Measurements from ENCODE around the gene WHRN. TPM values are rescaled to one million over a fixed set of nuclear protein-coding genes. Genes with fewer than 3 reads are reported as not detected.

The WHRN gene
- total RNA-seq, 4 donors from 2014 or later = 3.7 to 13.2 (median 6.0) TPM

DNA sequence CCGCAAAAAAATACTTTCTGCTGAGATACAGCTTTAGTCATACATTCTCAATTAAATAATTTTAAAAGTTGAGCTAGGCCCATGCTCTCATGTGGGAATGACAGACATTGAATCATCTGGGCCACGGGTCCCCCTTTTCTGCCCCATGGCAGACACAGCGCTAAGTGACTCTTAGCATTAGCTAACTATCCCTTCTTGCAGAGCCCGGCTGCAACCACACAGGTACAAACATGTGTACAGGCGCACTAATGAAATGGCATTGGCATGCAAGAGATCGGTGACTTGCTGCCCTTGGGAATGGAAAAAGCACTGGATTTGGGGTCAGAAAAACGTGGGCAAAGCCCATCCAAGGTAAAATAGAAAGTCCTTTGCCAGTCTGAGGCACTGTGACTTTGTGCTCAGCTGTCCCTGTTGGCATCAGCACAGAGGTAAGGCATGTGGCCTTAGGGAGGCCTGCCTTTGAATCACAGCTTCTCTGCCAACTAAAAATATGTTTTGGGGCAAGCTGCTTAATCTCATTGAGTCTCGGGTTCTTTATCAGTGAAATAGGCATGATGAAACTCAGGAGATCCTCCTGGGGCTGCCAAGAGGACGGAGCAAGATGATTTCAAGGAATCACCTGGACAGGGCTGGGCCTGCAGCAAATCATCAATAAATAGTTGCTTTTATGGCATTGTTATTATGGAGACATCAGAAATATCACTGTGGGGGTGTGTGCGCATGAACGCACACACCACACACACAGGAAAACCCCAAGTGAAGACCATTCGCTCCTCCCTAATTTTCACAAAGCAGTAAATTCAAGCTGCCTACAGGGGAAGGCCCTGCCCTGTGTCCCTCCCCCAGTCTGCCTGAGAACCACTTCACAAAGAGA, 54.2 kb downstream of the WHRN start:
- no peak overlapping the region for H3K4me3 ChIP-seq
- H3K27me3 ChIP-seq = no peaks in the 10 kb centered on the region
- peaks cover 0 to 13% (median 1%) of the 10 kb centered on the region in 4 donors for H3K4me1 ChIP-seq
- no peaks in the 10 kb centered on the region for H3K9me3 ChIP-seq
- no peak for DNase-seq (ENCODE audit: low spot score in 2 of 2)
- no peaks in the 10 kb centered on the region for H3K36me3 ChIP-seq
- 88 to 90% methylated on average over 12 of the region's 12 CpGs for WGBS, 2 donors
- no peak overlapping the region for H3K27ac ChIP-seq
- TF ChIP-seq, protein P1, sequence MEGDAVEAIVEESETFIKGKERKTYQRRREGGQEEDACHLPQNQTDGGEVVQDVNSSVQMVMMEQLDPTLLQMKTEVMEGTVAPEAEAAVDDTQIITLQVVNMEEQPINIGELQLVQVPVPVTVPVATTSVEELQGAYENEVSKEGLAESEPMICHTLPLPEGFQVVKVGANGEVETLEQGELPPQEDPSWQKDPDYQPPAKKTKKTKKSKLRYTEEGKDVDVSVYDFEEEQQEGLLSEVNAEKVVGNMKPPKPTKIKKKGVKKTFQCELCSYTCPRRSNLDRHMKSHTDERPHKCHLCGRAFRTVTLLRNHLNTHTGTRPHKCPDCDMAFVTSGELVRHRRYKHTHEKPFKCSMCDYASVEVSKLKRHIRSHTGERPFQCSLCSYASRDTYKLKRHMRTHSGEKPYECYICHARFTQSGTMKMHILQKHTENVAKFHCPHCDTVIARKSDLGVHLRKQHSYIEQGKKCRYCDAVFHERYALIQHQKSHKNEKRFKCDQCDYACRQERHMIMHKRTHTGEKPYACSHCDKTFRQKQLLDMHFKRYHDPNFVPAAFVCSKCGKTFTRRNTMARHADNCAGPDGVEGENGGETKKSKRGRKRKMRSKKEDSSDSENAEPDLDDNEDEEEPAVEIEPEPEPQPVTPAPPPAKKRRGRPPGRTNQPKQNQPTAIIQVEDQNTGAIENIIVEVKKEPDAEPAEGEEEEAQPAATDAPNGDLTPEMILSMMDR (IDR thresholded peaks at IDR 0.05) = no peak
- TF ChIP-seq EP300 (IDR thresholded peaks at IDR 0.05) (no peak), POLR2A (IDR thresholded peaks at IDR 0.05) (no peak)

DNA sequence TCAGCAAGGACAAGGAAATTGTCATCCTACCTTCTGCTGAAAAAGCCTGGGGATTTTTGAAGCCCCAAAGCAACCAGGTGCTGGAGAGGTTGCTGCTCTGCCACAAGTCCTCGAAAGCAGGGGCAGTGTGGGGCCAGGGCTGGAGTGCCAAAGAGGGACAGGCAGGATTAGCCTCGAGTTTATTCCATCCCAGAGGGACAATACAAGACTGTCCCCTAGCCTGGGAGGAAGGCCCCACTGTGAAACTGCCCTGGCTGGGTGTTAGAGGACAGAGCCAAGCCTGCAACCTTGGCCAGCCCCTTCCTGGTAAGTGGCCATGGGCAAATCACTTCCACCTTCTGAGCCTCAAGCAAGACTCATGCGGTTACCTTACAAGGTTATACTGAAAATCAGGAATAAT, 55.1 kb downstream of the WHRN start:
- no peak for TF ChIP-seq EP300 (IDR thresholded peaks at IDR 0.05)
- TF ChIP-seq, protein P1 (IDR thresholded peaks at IDR 0.05) = no peak
- no peak for TF ChIP-seq POLR2A (IDR thresholded peaks at IDR 0.05)
- WGBS, 2 donors = 73 to 74% methylated on average over 3 of the region's 3 CpGs
- no peak for DNase-seq (ENCODE audit: low spot score in 2 of 2)

DNA sequence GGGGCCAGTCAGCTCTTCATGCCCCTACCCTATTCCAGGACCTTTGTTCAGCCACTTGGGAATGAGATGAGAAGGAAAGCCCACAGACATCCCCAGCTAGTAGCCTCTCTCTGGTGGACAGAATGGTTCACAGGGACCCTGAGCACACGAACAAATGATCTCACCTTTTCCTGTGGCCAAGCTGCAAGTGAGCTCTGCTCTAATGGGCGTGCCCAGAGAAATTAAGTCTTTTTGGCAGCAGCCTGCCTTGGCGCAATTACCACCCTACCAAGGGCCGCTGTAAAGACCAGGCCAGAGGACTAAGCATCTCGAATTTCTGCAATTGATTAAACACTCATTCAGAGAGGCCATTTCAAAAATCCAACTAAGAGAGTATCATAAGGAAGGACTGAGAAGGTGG, 56.0 kb downstream of the WHRN start:
- H3K4me1 ChIP-seq = peaks cover 0 to 13% (median 2%) of the 10 kb centered on the region in 4 donors
- no peaks in the 10 kb centered on the region for H3K36me3 ChIP-seq
- WGBS, 2 donors = 61 to 82% methylated on average over 5 of the region's 5 CpGs
- no peaks in the 10 kb centered on the region for H3K9me3 ChIP-seq
- H3K27ac ChIP-seq = no peak overlapping the region
- no peak overlapping the region for H3K4me3 ChIP-seq
- DNase-seq (ENCODE audit: low spot score in 2 of 2) = no peak
- TF ChIP-seq POLR2A (IDR thresholded peaks at IDR 0.05) = no peak
- no peak for TF ChIP-seq EP300 (IDR thresholded peaks at IDR 0.05)
- no peaks in the 10 kb centered on the region for H3K27me3 ChIP-seq

More for the DNA sequence above, 55.1 kb downstream of the WHRN start:
- H3K9me3 ChIP-seq = no peaks in the 10 kb centered on the region
- H3K4me3 ChIP-seq = no peak overlapping the region
- H3K27me3 ChIP-seq = no peaks in the 10 kb centered on the region
- H3K4me1 ChIP-seq = peaks cover 0 to 13% (median 2%) of the 10 kb centered on the region in 4 donors
- H3K36me3 ChIP-seq = no peaks in the 10 kb centered on the region
- no peak overlapping the region for H3K27ac ChIP-seq

DNA sequence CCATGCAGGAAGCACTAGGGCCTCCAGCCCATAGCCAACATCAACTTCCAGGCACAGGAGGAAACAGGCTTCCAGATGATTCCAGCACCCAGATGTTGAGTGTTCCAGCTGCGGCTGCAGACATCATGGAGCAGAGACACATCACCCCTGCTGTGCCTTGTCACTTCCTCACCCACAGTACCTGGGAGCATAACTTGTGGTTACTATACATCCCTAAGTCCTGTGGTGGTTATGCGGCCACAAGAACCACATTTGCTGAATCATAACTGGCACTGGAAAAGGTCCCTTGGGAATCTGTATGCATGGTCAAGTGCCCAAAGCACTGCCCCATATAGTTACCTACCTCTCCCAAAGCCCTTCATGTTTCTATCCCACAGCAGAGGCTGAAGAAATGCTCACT, 56.6 kb downstream of the WHRN start:
- Histone ChIP-seq H3K27ac (no peak overlapping the region), H3K9me3 (no peaks in the 10 kb centered on the region), H3K36me3 (no peaks in the 10 kb centered on the region), H3K27me3 (no peaks in the 10 kb centered on the region), H3K4me1 (peaks cover 0 to 13% (median 2%) of the 10 kb centered on the region in 4 donors), H3K4me3 (no peak overlapping the region)
- no peak for DNase-seq (ENCODE audit: low spot score in 2 of 2)
- TF ChIP-seq POLR2A (IDR thresholded peaks at IDR 0.05) (no peak), EP300 (IDR thresholded peaks at IDR 0.05) (no peak)
- TF ChIP-seq, protein P1 (IDR thresholded peaks at IDR 0.05) = no peak
- 88 to 100% methylated on average over 1 to 2 of the region's 2 CpGs for WGBS, 2 donors

- Histone ChIP-seq H3K9me3 (no peaks in the 10 kb centered on the region), H3K4me1 (peaks cover 0 to 5% (median 1%) of the 10 kb centered on the region in 4 donors), H3K4me3 (no peak overlapping the region), H3K27ac (no peak overlapping the region), H3K27me3 (no peaks in the 10 kb centered on the region), H3K36me3 (no peaks in the 10 kb centered on the region)
- TF ChIP-seq, protein P1 (IDR thresholded peaks at IDR 0.05) = no peak
- TF ChIP-seq EP300 (IDR thresholded peaks at IDR 0.05) (no peak), POLR2A (IDR thresholded peaks at IDR 0.05) (no peak)
- 73 to 76% methylated on average over 8 of the region's 8 CpGs for WGBS, 2 donors
- no peak for DNase-seq (ENCODE audit: low spot score in 2 of 2)
Observed at GRCh38 chr9:114446672-114447450, 58.4 kb downstream of the WHRN start.

Measured in tibial nerve (tissue), 4 donors.